H1 (cell line): ENCODE results near the gene CTIF. TPM values are rescaled to one million over a fixed set of nuclear protein-coding genes. Genes with fewer than 3 reads are reported as not detected.

Experiments used
- JUND ChIP-seq: IDR thresholded peaks from 2 replicates; pipeline ENCODE4 v1.6.1; 2011; ENCODE audit warnings: mild to moderate bottlenecking, improper control_type of control experiment, low read length
- USF2 ChIP-seq: IDR thresholded peaks from 2 replicates; pipeline ENCODE4 v1.6.1; 2011; ENCODE audit warnings: low read length, improper control_type of control experiment
- polyA plus RNA-seq, 7 experiments: library from polyadenylated mRNA; depleted of rRNA in 3 of 7; stranded (reverse) in 5 of 7; unstranded in 2 of 7; fragments of >200 nt in 5 of 7; fragments of 200-250 nt in 2 of 7; gene quantifications; 1 replicate in 5 of 7; 2 replicates in 1 of 7; 4 replicates in 1 of 7; pipeline versions ENCODE4 v1.2.1 to v1.2.3, GENCODE V29; 2011 to 2013; ENCODE audit warnings: missing spikeins in 2 of 7, mixed read lengths in 2 of 7
- total RNA-seq: library from RNA; stranded (reverse); fragmentation: NEBNext Ultra II Directional; extraction: Animal tissue kit (Norgen Biotek cat#: 25700); gene quantifications from 2 replicates; pipeline ENCODE4 v1.2.1, GENCODE V29; 2021

The CTIF gene
- total and polyA plus RNA-seq, 2 of the 8 experiments (the other 6 are each of a cell fraction or from before 2014, with no cell fraction given) = 9.0 to 17.8 TPM

GRCh38 chr18:48666613-48667012 is 127.8 kb downstream of the CTIF start (continued):
- no peak for TF ChIP-seq JUND
- TF ChIP-seq USF2 = no peak
